Activated naive CD4-positive, alpha-beta T cell treated with anti-CD3 and anti-CD28 coated beads, Interleukin-2, amount 50 U/mL, for 72 hours (primary cell): ENCODE results near the gene DSG3. TPM values are rescaled to one million over a fixed set of nuclear protein-coding genes. Genes with fewer than 3 reads are reported as not detected.
A peak's percentile ranks its signal among the peaks of the same experiment; 100 is the strongest.

Source experiments
- ATAC-seq, 2 donors: fragments of 150-1000 bp; cut with Tn5 transposase; 2 replicates each; pipeline ENCODE4 v1.10.0; 2021; ENCODE audit warnings: mild to moderate bottlenecking in 2 of 2, moderate library complexity in 2 of 2
- DNase-seq, 2 donors: peaks; one replicate each; pipeline ENCODE4 v3.0.0; 2021 to 2022; ENCODE audit warnings: low spot score in 2 of 2
- H3K27ac Mint-ChIP-seq, 2 donors: one replicate each; pipeline ENCODE4 v1.8.0; 2022; ENCODE audit warnings: mild to moderate bottlenecking in 2 of 2, mixed read lengths in 2 of 2
- H3K36me3 Mint-ChIP-seq, 2 donors: one replicate each; pipeline ENCODE4 v1.8.0; 2022; ENCODE audit warnings: mixed read lengths in 2 of 2
- H3K9me3 Mint-ChIP-seq, 2 donors: one replicate each; pipeline ENCODE4 v1.8.0; 2022; ENCODE audit warnings: mixed read lengths in 2 of 2
- total RNA-seq, 2 donors: library from RNA; stranded (reverse); gene quantifications; one replicate each; pipeline ENCODE4 v1.2.3, GENCODE V29; 2022

The DSG3 gene
- total RNA-seq = not detected

GRCh38 chr18:31447530-31448191 is at the start of gene DSG3:
DSG3 (plus strand) TSS chr18:31447741; CDS start chr18:31447878, 137 bp downstream.
- ATAC-seq (no peak), DNase-seq (no peak)
- H3K27ac Mint-ChIP-seq = no peak within 1 kb of the TSS
- no peaks in the 10 kb centered on the region for H3K36me3 Mint-ChIP-seq
- H3K9me3 Mint-ChIP-seq = no peaks in the 10 kb centered on the region

GRCh38 chr18:31398191-31398590 is 49.4 kb upstream of the DSG3 start:
- DNase-seq = no peak
- Mint-ChIP-seq H3K36me3 (no peaks in the 10 kb centered on the region), H3K9me3 (no peaks in the 10 kb centered on the region), H3K27ac (no peak overlapping the region)
- no peak for ATAC-seq

- no peaks in the 10 kb centered on the region for H3K36me3 Mint-ChIP-seq
- ATAC-seq = no peak
- no peak for DNase-seq
- no peaks in the 10 kb centered on the region for H3K9me3 Mint-ChIP-seq
- H3K27ac Mint-ChIP-seq = no peak overlapping the region
Observed at GRCh38 chr18:31399306-31400032, 48.1 kb upstream of the DSG3 start.

GRCh38 chr18:31401156-31402025 is 46.1 kb upstream of the DSG3 start:
- no peak for ATAC-seq
- Mint-ChIP-seq H3K27ac (no peak overlapping the region), H3K9me3 (no peaks in the 10 kb centered on the region), H3K36me3 (no peaks in the 10 kb centered on the region)
- no peak for DNase-seq

- no peaks in the 10 kb centered on the region for H3K9me3 Mint-ChIP-seq
- H3K36me3 Mint-ChIP-seq = no peaks in the 10 kb centered on the region
- no peak overlapping the region for H3K27ac Mint-ChIP-seq
- ATAC-seq (no peak), DNase-seq (no peak)
Observed at GRCh38 chr18:31402026-31402373, 45.5 kb upstream of the DSG3 start.

GRCh38 chr18:31403409-31403808 is 44.1 kb upstream of the DSG3 start:
- no peak for DNase-seq
- no peak overlapping the region for H3K27ac Mint-ChIP-seq
- H3K36me3 Mint-ChIP-seq = no peaks in the 10 kb centered on the region
- no peak for ATAC-seq
- no peaks in the 10 kb centered on the region for H3K9me3 Mint-ChIP-seq

GRCh38 chr18:31407649-31408048 is 39.9 kb upstream of the DSG3 start:
- Mint-ChIP-seq H3K9me3 (peaks cover 0 to 8% of the 10 kb centered on the region in 2 donors), H3K27ac (no peak overlapping the region), H3K36me3 (no peaks in the 10 kb centered on the region)
- DNase-seq = no peak
- ATAC-seq = peak in 1 of 2 donors; percentile 53

- peaks cover 0 to 8% of the 10 kb centered on the region in 2 donors for H3K9me3 Mint-ChIP-seq
- no peaks in the 10 kb centered on the region for H3K36me3 Mint-ChIP-seq
- ATAC-seq (no peak), DNase-seq (no peak)
- H3K27ac Mint-ChIP-seq = no peak overlapping the region
Observed at GRCh38 chr18:31409276-31409675, 38.3 kb upstream of the DSG3 start.

- ATAC-seq = no peak
- Mint-ChIP-seq H3K27ac (no peak overlapping the region), H3K9me3 (peaks cover 4 to 12% of the 10 kb centered on the region in 2 donors), H3K36me3 (no peaks in the 10 kb centered on the region)
- DNase-seq = no peak
Observed at GRCh38 chr18:31410716-31411483, 36.6 kb upstream of the DSG3 start.

GRCh38 chr18:31413137-31413536 is 34.4 kb upstream of the DSG3 start:
- H3K9me3 Mint-ChIP-seq = peaks cover 4 to 12% of the 10 kb centered on the region in 2 donors
- H3K36me3 Mint-ChIP-seq = no peaks in the 10 kb centered on the region
- DNase-seq = no peak

GRCh38 chr18:31417850-31418249 is 29.7 kb upstream of the DSG3 start:
- no peak overlapping the region for H3K27ac Mint-ChIP-seq
- no peak for DNase-seq
- ATAC-seq = no peak
- H3K9me3 Mint-ChIP-seq = peaks cover 4% of the 10 kb centered on the region in 2 donors
- H3K36me3 Mint-ChIP-seq = no peaks in the 10 kb centered on the region

More at GRCh38 chr18:31413137-31413536, 34.4 kb upstream of the DSG3 start:
- no peak overlapping the region for H3K27ac Mint-ChIP-seq
- ATAC-seq = no peak

GRCh38 chr18:31419457-31419932 is 28.0 kb upstream of the DSG3 start:
- no peak for ATAC-seq
- Mint-ChIP-seq H3K9me3 (peaks cover 4% of the 10 kb centered on the region in 2 donors), H3K27ac (no peak overlapping the region), H3K36me3 (no peaks in the 10 kb centered on the region)
- DNase-seq = no peak

GRCh38 chr18:31420032-31420431 is 27.5 kb upstream of the DSG3 start:
- Mint-ChIP-seq H3K27ac (no peak overlapping the region), H3K36me3 (no peaks in the 10 kb centered on the region), H3K9me3 (peaks cover 4% of the 10 kb centered on the region in 2 donors)
- ATAC-seq = no peak
- no peak for DNase-seq

GRCh38 chr18:31420524-31420923 is 27.0 kb upstream of the DSG3 start:
- ATAC-seq (no peak), DNase-seq (no peak)
- H3K27ac Mint-ChIP-seq = no peak overlapping the region
- H3K36me3 Mint-ChIP-seq = no peaks in the 10 kb centered on the region
- H3K9me3 Mint-ChIP-seq = peaks cover 3% of the 10 kb centered on the region in 2 donors

- Mint-ChIP-seq H3K36me3 (no peaks in the 10 kb centered on the region), H3K27ac (no peak overlapping the region), H3K9me3 (no peaks in the 10 kb centered on the region)
- ATAC-seq (peak in 1 of 2 donors; percentile 49), DNase-seq (peak in 1 of 2 donors; percentile 18)
Observed at GRCh38 chr18:31424383-31424988, 23.1 kb upstream of the DSG3 start.

- Mint-ChIP-seq H3K9me3 (no peaks in the 10 kb centered on the region), H3K36me3 (no peaks in the 10 kb centered on the region), H3K27ac (no peak overlapping the region)
- DNase-seq (no peak), ATAC-seq (no peak)
Observed at GRCh38 chr18:31426021-31426420, 21.5 kb upstream of the DSG3 start.
